OCI-LY1 (cell line): Measurements from ENCODE around the gene JADE1.

Experiments used
- EZH2 ChIP-seq: fragments of 200-600 bp; sonication (generic), shearing (Covaris generic); IDR thresholded peaks from 2 replicates; pipeline ENCODE4 v1.8.0; 2017; ENCODE audit warnings: borderline replicate concordance, mixed run types, mild to moderate bottlenecking, antibody characterized with exemption, low read length, moderate library complexity, mixed read lengths
- TF ChIP-seq, protein P1 (sequence below): fragments of 200-600 bp; sonication (generic), shearing (Covaris generic); IDR thresholded peaks from 2 replicates; pipeline ENCODE4 v1.5.1; 2017; ENCODE audit warnings: mild to moderate bottlenecking, antibody characterized with exemption, low read length, moderate library complexity, mixed read lengths

- TF ChIP-seq EZH2 = no peak
- TF ChIP-seq, protein P1, sequence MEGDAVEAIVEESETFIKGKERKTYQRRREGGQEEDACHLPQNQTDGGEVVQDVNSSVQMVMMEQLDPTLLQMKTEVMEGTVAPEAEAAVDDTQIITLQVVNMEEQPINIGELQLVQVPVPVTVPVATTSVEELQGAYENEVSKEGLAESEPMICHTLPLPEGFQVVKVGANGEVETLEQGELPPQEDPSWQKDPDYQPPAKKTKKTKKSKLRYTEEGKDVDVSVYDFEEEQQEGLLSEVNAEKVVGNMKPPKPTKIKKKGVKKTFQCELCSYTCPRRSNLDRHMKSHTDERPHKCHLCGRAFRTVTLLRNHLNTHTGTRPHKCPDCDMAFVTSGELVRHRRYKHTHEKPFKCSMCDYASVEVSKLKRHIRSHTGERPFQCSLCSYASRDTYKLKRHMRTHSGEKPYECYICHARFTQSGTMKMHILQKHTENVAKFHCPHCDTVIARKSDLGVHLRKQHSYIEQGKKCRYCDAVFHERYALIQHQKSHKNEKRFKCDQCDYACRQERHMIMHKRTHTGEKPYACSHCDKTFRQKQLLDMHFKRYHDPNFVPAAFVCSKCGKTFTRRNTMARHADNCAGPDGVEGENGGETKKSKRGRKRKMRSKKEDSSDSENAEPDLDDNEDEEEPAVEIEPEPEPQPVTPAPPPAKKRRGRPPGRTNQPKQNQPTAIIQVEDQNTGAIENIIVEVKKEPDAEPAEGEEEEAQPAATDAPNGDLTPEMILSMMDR = no peak
These were observed 26.2 kb downstream of the JADE1 start for GRCh38 chr4:128835498-128836222.
